Stimulated activated CD4-positive, alpha-beta T cell treated with anti-CD3 and anti-CD28 coated beads, Interleukin-1b, Interleukin-23, amount 100 ng/mL, for 1 hour (primary cell): Measurements from ENCODE around the gene STAC2.
"Not testable (repeated sequence)": the region's sequence is repeated elsewhere in the genome, so short reads cannot be mapped to it uniquely, and the experiment has no call there.

Source experiments
- DNase-seq, 2 donors: peaks; one replicate each; pipeline ENCODE4 v3.0.0-alpha.2; 2020; ENCODE audit warnings: low read depth in 2 of 2

The STAC2 gene

DNA sequence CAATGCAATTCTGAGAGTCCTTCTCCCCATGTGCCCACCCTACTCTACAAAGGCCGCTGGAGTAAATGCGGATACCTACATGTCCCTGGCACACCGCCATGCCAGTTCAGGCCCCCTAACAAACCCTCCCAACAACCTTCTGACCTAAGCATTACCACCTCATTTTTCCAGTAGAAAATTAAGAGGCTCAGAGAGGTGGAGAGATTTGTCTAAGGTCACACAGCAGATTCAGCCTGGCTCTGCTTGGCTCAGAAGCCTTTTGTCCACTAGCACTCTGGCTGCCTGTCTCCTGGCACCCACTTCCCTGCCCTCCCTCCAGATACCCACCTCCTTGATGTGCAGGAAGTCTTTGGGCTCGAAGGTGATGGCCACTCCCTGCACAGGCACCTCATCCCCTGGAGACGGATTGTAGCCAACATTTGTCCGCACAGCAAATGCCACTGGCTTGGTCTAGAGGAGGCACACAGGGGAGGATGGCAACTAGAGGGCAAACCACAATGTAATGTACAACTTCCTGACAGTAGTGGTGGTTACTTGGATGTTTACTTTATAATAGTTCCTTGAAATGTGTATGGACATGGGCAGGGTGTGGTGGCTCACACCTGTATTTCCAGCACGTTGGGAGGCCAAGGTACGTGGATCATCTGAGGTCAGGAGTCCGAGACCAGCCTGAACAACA, 38.5 kb downstream of the STAC2 start:
- DNase-seq, result no peak

DNA sequence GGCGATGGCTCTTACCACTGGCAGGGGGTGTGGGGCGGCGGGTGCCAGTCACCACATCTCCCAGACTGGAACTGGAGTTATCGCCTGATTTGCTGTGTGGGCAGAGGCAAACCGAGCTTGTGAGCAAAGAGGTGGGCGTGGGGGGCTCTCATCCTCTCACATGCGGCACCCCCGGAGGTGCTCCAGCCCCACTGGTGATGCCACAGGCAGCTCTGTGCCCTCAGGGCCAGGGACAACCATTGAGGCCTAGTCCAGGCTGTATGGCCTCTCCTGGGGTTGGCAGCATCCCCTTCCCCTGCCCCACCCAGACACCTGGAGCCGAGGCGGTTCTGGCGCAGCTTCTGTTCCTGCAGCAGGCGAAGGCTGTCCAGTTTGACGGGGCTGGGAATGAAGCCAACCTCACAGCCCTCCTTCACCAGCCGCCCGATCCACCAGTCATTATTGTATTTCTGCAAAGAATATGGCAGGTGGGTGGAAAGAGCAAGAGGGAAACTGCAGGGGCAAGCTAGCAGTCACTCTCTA, 39.2 kb downstream of the STAC2 start:
- DNase-seq, result no peak

- DNase-seq, result no peak
These were observed 42.0 kb downstream of the STAC2 start for GRCh38 chr17:39183720-39184119.

DNA sequence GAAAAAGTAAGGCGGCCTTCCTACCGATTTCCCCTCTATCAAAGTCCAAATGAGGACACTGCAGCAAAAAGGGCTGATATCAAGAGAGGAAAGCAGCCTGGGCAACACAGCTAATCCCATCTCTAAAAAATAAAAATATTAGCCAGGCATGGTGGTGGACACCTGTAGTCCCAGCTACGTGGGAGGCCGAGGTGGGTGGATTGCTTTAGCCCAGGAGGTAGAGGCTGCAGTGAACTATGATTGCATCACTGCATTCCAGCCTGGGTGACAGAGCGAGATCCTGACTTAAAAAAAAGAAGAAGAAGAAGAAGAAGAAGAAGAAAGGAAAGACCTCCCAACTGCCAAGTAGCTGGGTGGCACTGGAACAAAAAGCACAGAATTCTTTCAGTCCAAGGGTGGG, 42.7 kb downstream of the STAC2 start:
- no peak for DNase-seq

DNA sequence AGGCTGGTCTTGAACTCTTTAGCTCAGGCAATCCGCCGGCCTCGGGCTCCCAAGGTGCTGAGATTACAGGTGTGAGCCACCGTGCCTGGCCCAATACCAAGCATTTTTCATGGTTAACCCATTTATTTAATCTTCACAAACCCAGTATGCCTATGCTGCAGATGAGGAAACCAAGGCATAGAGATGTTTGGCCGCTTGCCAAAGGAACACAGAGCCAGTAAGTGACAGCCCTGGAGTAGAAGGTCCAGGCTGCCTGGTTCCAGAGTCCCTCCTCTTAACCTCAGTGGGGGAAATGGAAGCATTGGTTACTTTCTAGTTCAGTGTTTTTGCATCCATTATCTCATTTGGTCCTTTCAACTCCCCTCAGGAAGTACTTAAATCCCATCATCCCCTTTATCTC, 44.4 kb downstream of the STAC2 start:
- no peak for DNase-seq

DNA sequence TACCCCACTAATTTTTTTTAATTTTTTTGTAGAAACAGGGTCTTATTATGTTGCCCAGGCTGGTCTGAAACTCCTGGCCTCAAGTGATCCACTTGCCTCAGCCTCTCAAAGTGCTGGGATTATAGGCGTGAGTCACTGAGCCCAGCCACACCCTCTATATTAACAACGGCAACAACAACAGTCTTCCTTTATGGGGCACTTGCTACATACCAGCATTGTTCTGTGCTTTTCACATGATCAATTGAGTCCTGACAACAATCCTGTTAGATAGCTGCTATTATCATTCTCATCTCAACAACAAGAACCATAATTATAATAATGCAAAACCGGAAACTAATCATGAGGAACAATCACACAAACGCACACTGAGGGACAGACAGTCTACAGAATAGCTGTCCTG, 47.2 kb downstream of the STAC2 start:
- DNase-seq, result no peak

- DNase-seq, result no peak
These were observed 48.5 kb downstream of the STAC2 start for GRCh38 chr17:39177256-39177655.

GRCh38 chr17:39175695-39176093, 50.1 kb downstream of the STAC2 start:
- no peak for DNase-seq

DNA sequence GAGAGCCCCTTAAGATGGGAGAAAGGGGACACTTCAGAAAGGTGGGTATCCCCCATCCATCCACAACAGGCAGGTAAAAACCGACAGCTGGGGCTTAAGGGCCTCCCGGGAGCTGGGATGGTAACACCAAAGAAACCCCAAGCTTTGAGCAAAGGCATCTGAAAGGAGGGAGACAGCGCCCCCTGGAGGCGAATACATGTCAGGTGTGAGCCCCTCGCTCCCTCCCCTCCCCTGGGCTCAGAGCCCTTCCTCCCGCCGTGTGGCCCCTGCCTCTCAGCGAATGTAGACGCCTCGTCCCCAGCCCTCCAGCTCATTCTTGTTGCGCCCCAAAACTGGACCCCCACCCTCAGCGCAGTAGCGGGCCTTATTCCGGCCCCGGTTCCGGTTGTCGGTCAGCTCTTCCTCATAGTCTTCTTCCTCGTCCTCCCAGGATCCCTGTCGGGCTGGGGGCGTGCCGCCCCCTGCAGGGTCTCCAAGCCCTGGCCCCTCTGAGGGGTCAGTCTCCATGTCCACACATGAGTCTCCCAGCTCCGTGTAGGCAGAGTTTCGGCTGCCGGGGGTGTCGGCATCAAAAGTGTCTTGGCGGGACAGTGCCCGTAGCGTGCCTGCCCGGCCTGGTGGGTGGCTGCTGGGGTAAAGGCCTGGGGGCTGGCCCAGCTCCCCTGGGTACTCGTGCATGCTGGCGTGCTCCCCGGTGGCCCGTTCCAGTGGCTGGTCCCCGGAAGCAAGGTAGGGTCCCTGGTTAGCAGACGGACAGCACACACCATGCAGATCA, 50.6 kb downstream of the STAC2 start:
- peak; percentile 52 to 55 for DNase-seq

- no peak for DNase-seq
These were observed 52.0 kb downstream of the STAC2 start for GRCh38 chr17:39173526-39174274.

- no peak for DNase-seq
These were observed 52.7 kb downstream of the STAC2 start for GRCh38 chr17:39173080-39173479.

DNA sequence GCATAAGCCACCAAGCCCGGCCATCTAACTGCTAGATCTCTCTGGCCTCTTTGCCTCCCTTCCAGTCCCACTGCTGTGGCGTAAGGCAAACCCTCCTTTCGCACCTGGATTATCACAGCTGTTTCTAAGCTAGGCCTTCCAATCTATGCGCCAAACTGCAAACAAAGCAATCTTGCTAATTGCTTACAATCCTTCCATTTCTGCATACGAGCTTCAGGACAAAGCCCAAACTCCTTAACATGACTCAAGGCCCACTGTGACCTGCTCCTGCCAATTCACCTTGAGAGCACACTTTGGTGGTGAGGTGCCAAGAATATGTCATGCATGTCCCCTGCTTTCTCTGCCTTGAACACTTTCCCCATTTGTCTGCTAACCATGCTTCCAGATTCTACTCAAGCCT, 53.8 kb downstream of the STAC2 start:
- no peak for DNase-seq

DNA sequence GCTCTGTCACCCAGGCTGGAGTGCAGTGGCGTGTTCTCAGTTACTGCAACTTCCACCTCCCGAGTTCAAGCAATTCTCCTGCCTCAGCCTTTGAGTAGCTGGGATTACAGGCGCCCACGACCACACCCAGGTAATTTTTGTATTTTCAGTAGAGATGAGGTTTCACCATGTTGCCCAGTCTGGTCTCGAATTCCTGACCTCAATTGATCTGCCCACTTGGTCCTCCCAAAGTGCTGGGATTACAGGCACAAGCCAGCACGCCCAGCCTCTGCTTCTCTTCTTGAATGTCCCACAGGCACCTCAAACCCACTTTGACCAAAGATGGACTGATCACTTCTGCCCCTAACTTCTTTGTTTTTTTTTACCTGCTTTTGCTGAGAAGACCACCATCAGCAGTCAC, 55.2 kb downstream of the STAC2 start:
- DNase-seq, result no peak

DNA sequence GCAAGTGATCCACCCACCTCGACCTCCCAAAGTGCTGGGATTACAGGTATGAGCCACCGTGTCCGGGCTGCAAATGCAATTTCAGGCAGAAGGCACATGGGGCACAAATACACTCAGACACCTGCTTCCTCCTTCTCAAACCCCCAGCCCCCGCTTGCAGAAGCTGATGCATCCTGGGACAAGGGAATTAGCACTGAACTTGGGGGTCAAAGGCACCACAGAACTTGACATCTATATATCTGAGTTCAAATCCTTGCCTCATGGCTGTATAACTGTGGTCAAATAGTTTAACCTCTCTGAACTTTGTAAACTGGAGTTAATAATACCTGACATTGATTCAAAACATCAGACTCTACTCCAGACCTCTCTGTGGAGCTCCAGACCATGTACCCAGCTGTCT, 55.6 kb downstream of the STAC2 start:
- DNase-seq, result no peak

DNA sequence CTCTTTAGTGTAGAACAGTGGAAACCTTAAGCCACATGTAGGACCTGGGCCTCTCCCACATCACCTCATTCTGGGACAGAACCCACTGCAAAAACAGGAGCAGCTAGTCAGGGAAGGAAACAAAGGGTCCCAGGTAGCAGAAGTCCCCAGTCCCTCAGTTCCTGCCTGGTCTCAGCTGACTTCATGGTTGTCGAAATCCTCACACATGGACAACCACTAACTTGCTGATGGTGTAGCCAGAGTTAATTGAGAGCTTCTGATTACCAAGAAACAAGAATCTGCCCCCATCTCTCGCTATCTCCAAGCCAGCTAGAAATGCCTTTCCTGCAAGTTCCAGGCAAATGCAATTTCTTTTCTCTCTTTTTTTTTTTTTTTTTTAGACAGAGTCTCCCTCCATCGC, 56.2 kb downstream of the STAC2 start:
- DNase-seq, result no peak

DNA sequence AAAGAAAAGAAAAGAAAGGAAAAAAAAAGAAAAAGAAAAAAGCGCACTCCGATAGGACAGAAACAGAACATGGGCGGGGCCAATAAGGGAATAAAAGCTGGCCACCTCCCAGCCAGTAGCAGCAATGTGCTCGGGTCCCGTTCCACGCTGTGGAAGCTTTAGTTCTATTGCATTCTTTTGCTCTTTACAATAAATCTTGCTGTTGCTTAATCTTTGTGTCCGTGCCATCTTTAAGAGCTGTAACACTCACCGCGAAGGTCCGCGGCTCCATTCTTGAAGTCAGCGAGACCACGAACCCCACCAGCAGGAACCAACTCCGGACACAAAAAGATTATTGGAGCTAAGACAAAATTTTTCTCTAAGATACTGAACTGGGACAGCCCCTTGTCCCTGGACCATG, 56.6 kb downstream of the STAC2 start:
- DNase-seq, result no peak

DNA sequence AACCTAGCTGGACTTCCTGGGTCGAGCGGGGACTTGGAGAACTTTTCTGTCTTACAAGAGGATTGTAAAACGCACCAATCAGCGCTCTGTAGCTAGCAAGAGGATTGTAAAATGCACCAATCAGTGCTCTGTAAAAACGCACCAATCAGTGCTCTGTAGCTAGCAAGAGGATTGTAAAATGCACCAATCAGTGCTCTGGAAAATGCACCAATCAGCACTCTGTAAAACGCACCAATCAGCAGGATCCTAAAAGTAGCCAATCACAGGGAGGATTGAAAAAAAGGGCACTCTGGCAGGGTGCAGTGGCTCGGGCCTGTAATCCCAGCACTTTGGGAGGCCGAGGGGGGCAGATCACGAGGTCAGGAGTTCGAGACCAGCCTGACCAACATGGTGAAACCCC, 57.2 kb downstream of the STAC2 start:
- not testable (repeated sequence) for DNase-seq

GRCh38 chr17:39167476-39167875, 58.3 kb downstream of the STAC2 start:
- DNase-seq, result no peak

DNA sequence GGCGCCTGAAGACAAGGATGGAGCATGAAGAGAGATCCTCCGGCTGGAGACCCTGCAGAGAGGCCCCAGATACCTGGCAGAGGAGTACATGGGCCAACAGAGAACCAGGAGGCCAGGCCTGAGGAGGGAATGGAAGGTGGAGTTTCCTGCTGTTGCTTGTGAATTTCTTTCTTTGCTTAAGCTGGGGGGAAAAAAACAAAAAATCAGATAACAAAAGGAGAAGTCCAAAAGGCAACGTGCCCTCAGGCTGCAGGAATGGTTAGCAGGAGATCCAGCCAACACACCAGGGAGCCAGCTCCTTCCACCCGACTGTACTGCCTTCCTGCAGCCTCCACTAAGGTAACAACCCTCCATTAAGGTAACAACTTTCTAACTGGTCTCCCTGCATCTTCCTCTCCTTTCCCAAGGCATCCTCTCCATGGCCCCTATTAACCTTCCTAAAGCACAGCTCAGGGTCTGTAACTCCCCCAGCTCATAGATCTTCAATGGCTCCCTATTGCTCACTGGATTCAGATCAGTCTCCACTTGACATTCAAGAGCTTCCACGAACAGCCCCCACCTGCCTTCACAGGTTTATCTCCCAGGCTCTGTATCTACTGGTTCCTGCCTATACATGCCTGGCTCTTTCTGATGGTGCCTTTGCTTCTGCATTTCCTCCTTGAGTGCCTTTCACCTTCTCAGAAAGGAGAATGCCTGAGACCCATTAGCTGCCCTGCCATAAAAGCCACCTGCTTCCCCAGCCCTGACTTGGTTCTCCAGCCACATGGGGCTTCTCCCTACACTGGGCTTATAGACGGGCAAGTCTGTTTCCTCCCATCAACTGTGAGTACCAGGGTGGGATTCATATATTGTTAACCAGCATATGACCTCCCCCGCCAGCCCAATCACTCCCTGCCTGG, 59.1 kb downstream of the STAC2 start:
- DNase-seq, result no peak

- DNase-seq, result no peak
These were observed 59.9 kb downstream of the STAC2 start, which contains the start of gene ARL5C for GRCh38 chr17:39165841-39166349. ARL5C (minus strand) TSS chr17:39166161; CDS start chr17:39165760, 401 bp downstream.

- no peak for DNase-seq
These were observed 60.4 kb downstream of the STAC2 start for GRCh38 chr17:39165178-39165840.
